Psoas muscle (tissue), 8 donors: ENCODE data around the gene MMP13. TPM values are rescaled to one million over a fixed set of nuclear protein-coding genes. Genes with fewer than 3 reads are reported as not detected.
"Not testable (repeated sequence)": the region's sequence is repeated elsewhere in the genome, so short reads cannot be mapped to it uniquely, and the experiment has no call there.

Experiments used
- ATAC-seq, 4 donors: fragments of 200-7000 bp; cut with Tn5 transposase; one replicate each; pipeline ENCODE4 v1.9.1; 2020; ENCODE audit warnings: moderate library complexity in 3 of 4, mild to moderate bottlenecking in 2 of 4
- DNase-seq, 2 donors: peaks; one replicate each; pipeline ENCODE4 v3.0.0-alpha.2; 2020
- H3K27ac ChIP-seq: fragments of 200-600 bp; one replicate; pipeline ENCODE4 v1.8.0; 2022
- H3K27me3 ChIP-seq, 3 donors: fragments of 200-600 bp in 1 of 3; one replicate each; pipeline versions ENCODE4 v1.6.1 to v1.8.0; 2013 to 2022; ENCODE audit warnings: low read length in 2 of 3, mild to moderate bottlenecking in 2 of 3, moderate library complexity in 1 of 3; ENCODE audit not compliant: insufficient read depth in 3 of 3
- H3K36me3 ChIP-seq, 2 donors: fragments of 200-600 bp in 1 of 2; one replicate each; pipeline versions ENCODE4 v1.6.1 to v1.8.0; 2013 to 2022; ENCODE audit warnings: low read depth in 1 of 2, mild to moderate bottlenecking in 1 of 2, moderate library complexity in 1 of 2; ENCODE audit not compliant: insufficient read depth in 1 of 2
- H3K4me1 ChIP-seq: fragments of 200-600 bp; one replicate; pipeline ENCODE4 v1.8.0; 2022
- H3K4me3 ChIP-seq: fragments of 200-600 bp; one replicate; pipeline ENCODE4 v1.8.0; 2022; ENCODE audit warnings: mild to moderate bottlenecking
- H3K9me3 ChIP-seq: fragments of 200-600 bp; one replicate; pipeline ENCODE4 v1.8.0; 2022
- WGBS, 3 donors: extraction: QIAGEN DNeasy Blood & Tissue Kit; methylation state at CpG; one replicate each; pipeline versions ENCODE4 v1.1.6 to v1.1.7; 2013; 5-methylcytosine and 5-hydroxymethylcytosine counted together
- intact Hi-C, 2 donors: fragments of 100-400 bp; cut with DNase I; formaldehyde crosslinking; loops; one replicate each; pipeline versions ENCODE4 v1.11.0 to v1.14.2; 2022
- polyA plus RNA-seq, 3 donors: library from polyadenylated mRNA; stranded (reverse); fragments of 200-250 nt; gene quantifications; one replicate each; pipeline ENCODE4 v1.2.3, GENCODE V29; 2013
- total RNA-seq, 4 donors: library from RNA; stranded (reverse); fragmentation: NEBNext Ultra II Directional in 2 of 4; extraction: Animal tissue kit (Norgen Biotek cat#: 25700) in 2 of 4; gene quantifications; one replicate each; pipeline versions ENCODE4 v1.2.1 to v1.2.4, GENCODE V29; 2021 to 2023
- TF ChIP-seq, protein P1 (sequence below): fragments of 200-600 bp; IDR thresholded peaks from one replicate; pipeline ENCODE4 v1.8.0; 2022; ENCODE audit warnings: antibody characterized with exemption
- donor health status: healthy with polysubstance abuse.
- donor health status: DM: no; HTN: no; CAD: no; lungs with moderate emphysema.
- donor health status: Bipolar disorder and iron deficiency.
- donor health status: healthy.
- donor health status: DM: yes; HTN: yes; CAD: no.
- donor health status: DM: no; HTN: no; CAD: no.
- donor health status: DM: no; HTN: no; CAD: no.
- donor health status: DM: yes; HTN: yes; CAD: no.

The MMP13 gene
- total and polyA plus RNA-seq, 7 donors, result not detected

DNA sequence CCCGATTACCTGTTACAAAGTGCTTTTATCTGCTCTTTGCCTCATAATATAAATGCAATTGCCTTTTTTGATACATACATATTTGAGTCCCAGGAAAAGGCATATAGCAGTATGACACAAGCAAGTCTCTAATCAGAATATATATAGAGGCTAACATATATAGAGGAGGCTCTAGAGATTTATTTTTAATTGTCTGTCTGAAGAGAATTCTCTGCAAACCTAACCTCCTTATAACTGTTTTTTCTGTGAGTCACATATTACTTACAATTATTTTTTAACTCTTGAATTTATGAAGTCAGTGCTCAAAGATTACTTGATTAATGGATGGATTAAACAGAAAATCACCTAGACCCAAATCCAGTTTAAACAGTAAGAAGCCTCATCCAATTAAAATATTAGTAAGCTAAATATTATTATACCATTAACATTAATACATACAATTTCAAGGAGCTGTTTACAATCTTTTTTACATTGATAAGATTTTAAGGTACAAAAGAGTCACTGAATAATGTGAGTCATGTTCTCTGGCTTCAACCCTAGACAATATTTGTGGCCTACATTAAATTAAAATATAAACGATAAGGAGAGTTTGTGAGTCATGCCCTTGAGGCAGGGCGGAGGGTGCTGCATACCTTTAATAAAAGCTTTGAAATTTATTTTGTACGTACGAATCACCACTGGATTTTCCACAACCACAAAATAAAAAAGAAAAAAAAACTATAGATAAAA lies 19.2 kb upstream of the MMP13 start:
- 83 to 86% (median 85%) methylated on average over 5 of the region's 5 CpGs for WGBS, 3 donors
- ATAC-seq, result no peak
- intact Hi-C loops, result no loop called here

DNA sequence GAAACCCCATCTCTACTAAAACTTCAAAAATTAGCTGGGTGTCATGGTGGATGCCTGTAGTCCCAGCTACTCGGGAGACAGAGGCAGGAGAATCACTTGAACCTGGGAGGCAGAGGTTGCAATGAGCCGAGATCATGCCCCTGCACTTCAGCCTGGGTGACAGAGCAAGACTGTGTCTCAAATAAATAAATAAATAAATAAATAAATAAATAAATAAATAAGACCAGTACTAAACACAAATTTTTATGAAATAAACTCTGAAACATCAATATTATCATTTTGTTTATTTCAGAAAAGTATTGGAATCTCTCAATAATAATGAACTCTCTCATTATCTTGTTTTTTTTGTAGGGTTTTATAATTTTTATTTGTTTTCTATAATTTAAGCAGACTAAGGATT lies 18.2 kb upstream of the MMP13 start:
- H3K27me3 ChIP-seq, H3K4me1 ChIP-seq, H3K36me3 ChIP-seq, DNase-seq, intact Hi-C loops, H3K4me3 ChIP-seq, H3K27ac ChIP-seq, H3K9me3 ChIP-seq, ATAC-seq: not testable (repeated sequence)
- 73 to 88% (median 77%) methylated on average over 2 of the region's 2 CpGs for WGBS, 3 donors

More for the DNA sequence above, 19.2 kb upstream of the MMP13 start:
- TF ChIP-seq, protein P1, sequence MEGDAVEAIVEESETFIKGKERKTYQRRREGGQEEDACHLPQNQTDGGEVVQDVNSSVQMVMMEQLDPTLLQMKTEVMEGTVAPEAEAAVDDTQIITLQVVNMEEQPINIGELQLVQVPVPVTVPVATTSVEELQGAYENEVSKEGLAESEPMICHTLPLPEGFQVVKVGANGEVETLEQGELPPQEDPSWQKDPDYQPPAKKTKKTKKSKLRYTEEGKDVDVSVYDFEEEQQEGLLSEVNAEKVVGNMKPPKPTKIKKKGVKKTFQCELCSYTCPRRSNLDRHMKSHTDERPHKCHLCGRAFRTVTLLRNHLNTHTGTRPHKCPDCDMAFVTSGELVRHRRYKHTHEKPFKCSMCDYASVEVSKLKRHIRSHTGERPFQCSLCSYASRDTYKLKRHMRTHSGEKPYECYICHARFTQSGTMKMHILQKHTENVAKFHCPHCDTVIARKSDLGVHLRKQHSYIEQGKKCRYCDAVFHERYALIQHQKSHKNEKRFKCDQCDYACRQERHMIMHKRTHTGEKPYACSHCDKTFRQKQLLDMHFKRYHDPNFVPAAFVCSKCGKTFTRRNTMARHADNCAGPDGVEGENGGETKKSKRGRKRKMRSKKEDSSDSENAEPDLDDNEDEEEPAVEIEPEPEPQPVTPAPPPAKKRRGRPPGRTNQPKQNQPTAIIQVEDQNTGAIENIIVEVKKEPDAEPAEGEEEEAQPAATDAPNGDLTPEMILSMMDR, result no peak
- no peaks in the 10 kb centered on the region for H3K36me3 ChIP-seq
- no peak overlapping the region for H3K27ac ChIP-seq
- no peak overlapping the region for H3K4me3 ChIP-seq
- no peaks in the 10 kb centered on the region for H3K9me3 ChIP-seq
- DNase-seq, result no peak
- H3K27me3 ChIP-seq, result peaks cover 0 to 2% (median 0%) of the 10 kb centered on the region in 3 donors
- H3K4me1 ChIP-seq, result no peaks in the 10 kb centered on the region

DNA sequence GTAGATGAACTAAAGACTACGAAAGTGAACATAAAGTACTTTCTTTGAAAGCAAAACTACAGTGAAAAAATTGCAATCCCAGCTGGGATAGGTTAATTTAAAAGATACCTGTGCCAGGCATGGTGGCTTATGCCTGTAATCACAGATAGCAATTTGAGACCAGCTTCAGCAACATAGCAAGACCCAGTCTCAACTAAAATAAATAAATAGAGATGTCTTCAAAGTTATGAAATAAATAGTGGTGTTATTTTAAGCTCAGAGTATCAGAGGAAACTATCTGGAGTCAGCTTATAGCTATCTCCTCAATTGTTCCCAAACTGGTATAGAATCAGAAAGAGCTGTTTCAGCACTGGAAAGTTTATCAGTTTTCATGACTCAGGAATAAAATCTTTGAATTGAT lies 17.3 kb upstream of the MMP13 start:
- Histone ChIP-seq H3K27me3 (peaks cover 0 to 2% (median 0%) of the 10 kb centered on the region in 3 donors), H3K4me1 (no peaks in the 10 kb centered on the region), H3K4me3 (no peak overlapping the region), H3K9me3 (no peaks in the 10 kb centered on the region), H3K36me3 (no peaks in the 10 kb centered on the region), H3K27ac (no peak overlapping the region)
- no peak for DNase-seq
- ATAC-seq, result no peak
- 53 to 64% (median 60%) methylated on average over 1 of the region's 1 CpG for WGBS, 3 donors
- TF ChIP-seq, protein P1, result no peak
- intact Hi-C loops, result no loop called here

DNA sequence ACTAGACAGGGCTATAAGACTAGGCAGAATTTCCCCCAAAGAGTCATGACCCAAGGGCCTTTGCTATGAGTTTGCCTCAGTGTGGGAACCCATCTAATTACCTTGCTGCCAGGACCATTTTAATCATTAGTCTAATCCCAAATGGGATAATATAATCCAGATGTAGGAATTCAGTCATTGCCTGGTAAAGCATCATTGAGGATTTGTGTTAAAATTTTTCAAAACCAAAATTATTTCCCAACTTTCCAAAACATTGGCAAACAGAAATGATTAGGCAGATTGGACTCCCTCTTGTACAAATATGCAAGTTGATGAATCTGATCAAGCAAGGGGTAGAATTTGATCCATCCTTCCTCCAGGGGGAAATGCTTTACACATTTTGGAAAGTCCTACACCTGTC lies 16.2 kb upstream of the MMP13 start:
- ATAC-seq, result no peak
- no peak overlapping the region for H3K4me3 ChIP-seq
- no peaks in the 10 kb centered on the region for H3K4me1 ChIP-seq
- TF ChIP-seq, protein P1, result no peak
- H3K36me3 ChIP-seq, result no peaks in the 10 kb centered on the region
- intact Hi-C loops, result no loop called here
- H3K27ac ChIP-seq, result no peak overlapping the region
- no peak for DNase-seq
- no peaks in the 10 kb centered on the region for H3K9me3 ChIP-seq
- peaks cover 0 to 2% (median 0%) of the 10 kb centered on the region in 3 donors for H3K27me3 ChIP-seq

DNA sequence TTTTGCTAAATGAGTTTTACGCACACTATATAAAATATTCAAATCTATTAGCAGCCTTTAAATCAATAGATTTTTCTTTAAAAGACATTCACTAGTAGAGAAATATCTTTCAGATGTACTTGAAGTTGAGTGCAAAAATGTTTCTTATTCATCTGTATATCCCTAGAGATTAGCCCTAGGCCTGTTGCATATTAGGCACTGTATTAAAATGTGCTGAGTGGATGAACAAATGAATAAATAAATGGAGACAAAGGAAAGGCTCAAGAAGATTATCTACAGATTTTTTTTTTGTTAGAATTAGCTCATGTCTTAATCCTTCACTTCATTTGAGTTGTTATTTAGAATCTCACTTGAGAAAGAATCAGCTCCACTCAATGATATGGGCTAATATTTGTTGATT lies 12.0 kb upstream of the MMP13 start:
- no peak overlapping the region for H3K27ac ChIP-seq
- no peaks in the 10 kb centered on the region for H3K36me3 ChIP-seq
- no peak for ATAC-seq
- WGBS, 3 donors, result 93 to 96% (median 94%) methylated on average over 1 of the region's 1 CpG
- intact Hi-C loops, result no loop called here
- no peaks in the 10 kb centered on the region for H3K9me3 ChIP-seq
- H3K4me3 ChIP-seq, result no peak overlapping the region
- H3K4me1 ChIP-seq, result no peaks in the 10 kb centered on the region
- TF ChIP-seq, protein P1, result no peak
- peaks cover 0 to 2% (median 1%) of the 10 kb centered on the region in 3 donors for H3K27me3 ChIP-seq
- DNase-seq, result no peak
